HG03108 (cell line): Measurements from ENCODE around the gene TSC2.
"Not testable (repeated sequence)": the region's sequence is repeated elsewhere in the genome, so short reads cannot be mapped to it uniquely, and the experiment has no call there.

ENCODE experiments used
- ATAC-seq: cut with Tn5 transposase; IDR thresholded peaks from one replicate; pipeline ENCODE4 v1.9.1; 2021; ENCODE audit warnings: moderate library complexity; ENCODE audit not compliant: unreplicated experiment

TSC2 gene

DNA sequence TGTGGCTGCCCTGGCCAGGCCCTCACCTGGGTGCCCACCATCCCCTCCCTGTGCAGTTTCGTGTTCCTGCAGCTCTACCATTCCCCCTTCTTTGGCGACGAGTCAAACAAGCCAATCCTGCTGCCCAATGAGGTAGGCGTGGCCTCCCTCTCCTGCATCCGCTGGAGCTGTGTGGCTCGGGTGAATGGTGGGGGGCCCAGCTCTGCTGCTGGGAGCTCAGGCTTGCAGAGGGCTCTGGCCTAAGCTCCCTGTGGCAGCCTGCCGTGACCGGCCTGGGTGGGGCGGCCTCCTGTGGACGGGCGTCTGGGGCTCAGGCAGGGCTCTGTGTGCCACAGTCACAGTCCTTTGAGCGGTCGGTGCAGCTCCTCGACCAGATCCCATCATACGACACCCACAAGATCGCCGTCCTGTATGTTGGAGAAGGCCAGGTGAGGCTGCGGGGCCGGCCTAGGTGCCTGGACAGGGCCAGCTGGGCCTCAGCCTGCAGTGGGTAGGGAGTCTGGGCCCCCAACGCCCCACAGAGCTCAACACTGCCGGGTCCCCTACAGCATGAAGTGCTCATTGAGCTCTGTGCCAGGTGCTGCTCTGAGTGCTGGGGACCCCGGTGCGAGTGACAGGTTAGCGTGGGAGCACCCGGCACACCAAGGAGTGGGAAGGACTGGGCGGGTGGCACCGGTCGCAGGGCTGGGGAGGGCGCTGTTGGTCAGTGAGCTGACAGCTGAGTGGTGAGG, 37.3 kb downstream of the TSC2 start:
- no peak for ATAC-seq

GRCh38 chr16:2085669-2086068, 37.9 kb downstream of the TSC2 start:
- ATAC-seq = no peak

DNA sequence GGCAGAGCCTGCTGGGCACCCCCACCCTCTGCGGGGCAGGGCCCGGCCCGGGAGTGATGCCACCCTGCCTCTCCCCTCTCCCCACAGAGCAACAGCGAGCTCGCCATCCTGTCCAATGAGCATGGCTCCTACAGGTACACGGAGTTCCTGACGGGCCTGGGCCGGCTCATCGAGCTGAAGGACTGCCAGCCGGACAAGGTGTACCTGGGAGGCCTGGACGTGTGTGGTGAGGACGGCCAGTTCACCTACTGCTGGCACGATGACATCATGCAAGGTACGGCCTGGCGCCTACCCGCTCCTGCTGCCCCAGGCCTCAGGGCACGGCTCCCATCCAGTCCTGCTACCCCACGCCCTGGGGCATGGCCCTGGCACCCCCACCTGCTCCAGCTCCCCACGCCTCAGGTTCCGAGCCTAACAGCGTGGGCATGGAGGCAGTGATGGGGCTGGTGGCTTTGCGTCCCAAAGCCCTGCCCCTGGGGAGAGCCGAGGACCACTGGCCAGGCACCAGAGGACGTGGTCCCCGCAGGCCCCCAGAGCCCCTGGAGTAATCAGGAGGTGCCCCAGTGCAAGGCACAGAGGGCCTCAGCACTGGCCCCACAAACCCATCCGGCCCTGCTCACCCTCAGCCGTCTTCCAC, 38.4 kb downstream of the TSC2 start:
- no peak for ATAC-seq

GRCh38 chr16:2086812-2087747, 39.3 kb downstream of the TSC2 start:
- no peak for ATAC-seq

- no peak for ATAC-seq
Observed at GRCh38 chr16:2087748-2088631, 40.2 kb downstream of the TSC2 start.

- no peak for ATAC-seq
Observed at GRCh38 chr16:2088759-2089358, 41.1 kb downstream of the TSC2 start.

DNA sequence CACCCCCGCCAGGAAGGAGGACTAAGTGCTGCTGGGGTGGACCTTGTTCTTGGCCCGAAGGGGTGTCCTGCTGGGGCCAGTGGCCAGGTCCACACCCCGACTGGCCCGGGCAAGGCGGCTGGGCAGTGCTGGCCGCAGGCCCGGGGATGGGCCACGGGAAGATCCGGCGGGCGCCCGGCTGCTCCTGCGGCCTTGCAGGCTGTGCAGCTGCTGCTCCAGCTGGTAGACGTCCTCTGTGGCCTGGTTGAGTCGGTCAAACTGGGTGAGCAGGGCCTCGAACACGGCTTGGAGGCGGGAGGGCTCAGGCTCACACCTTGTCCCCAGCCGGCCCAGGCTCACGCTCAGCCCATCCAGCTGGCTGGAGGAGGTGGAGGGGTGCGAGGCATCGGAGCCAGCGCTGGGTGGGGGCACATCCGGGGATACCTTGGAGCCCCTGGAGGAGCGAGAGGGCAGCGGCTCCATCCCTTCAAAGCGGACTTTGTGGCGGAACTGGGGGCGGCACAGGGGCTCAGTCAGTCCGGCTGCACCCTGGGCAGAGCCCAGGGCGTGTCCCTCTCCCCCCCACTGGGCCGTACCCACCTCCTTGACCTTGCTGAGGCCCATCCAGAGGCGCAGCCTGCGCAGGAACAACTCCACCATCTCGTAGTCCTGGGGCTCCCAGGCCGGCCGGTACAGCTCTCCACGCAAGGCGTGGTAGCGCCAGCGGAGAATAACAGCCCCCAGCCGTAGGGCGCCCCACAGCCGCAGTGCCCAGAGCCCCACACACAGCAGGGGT, 42.1 kb downstream of the TSC2 start:
- ATAC-seq = no peak

- no peak for ATAC-seq
Observed at GRCh38 chr16:2090481-2090776, 42.6 kb downstream of the TSC2 start.

- no peak for ATAC-seq
Observed at GRCh38 chr16:2090777-2091546, 43.2 kb downstream of the TSC2 start.

DNA sequence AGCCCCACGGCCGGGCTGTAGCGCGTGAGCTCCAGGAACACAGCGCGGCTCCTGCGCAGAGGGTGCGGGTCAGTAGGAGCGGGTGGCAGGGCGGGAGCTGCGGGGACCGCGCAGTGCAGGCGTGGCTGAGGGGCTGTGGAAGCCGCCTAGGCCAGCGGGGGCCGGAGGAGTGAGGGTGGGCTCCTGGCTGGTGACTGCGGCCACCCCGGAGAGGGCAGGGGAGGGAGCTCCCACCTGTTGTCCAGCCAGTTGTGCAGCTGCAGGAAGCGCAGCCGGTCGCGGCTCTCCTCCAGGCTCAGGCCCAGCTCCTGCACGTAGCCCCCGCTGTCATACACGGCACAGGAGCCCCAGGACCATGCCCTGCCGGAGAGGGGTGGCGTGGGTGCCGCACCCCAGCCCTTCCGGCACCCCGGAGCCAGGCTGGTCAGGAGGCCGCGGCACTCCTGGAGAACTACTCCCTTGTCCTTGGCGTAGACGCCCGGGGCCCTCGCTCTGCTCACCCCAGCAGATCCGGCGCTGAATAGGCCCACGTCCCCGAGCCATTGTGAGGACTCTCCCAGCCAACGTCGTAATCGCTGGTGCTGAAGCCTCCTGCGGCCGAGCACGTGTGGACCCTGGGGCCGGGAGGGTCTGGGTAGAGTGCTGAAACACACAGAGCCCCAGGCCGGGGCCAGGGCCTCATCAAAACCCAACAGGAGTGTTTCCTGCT, 43.9 kb downstream of the TSC2 start:
- no peak for ATAC-seq

DNA sequence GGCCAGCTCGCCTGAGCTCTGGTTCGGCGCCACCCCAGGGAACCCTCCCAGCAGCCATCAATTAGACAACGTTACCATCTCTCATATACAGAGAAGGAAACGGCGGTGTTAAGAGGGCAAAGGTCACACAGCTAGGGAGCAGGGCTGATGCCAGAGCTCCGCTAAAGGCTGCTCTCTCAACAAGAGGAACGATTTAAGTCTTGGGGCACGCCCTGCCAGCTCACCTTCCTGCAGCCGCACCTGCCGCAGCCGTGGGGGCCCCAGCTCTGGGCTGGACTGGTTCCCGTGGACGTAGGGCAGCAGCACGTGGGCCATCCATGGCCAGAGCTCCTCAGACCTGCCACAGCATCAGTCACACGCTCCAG, 44.5 kb downstream of the TSC2 start:
- ATAC-seq = no peak

DNA sequence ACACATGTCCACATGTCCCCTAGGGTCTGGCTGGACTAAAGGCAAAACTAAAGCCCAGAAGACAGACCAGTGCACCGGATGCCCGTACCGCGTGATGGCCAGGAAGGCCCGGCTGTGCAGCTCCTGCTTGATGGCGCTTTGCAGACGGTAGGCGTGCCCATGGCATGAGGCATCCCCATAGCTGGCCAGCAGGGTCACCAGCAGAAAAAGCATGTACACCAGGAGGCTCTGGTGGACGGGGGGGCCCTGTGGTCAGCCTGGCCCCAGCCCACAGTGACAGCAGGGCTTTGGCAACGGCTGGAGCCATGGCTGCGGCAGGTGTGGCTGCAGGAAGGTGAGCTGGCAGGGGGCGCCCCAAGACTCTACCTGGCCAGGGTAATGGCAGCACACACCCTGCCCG, 45.1 kb downstream of the TSC2 start:
- ATAC-seq = no peak

DNA sequence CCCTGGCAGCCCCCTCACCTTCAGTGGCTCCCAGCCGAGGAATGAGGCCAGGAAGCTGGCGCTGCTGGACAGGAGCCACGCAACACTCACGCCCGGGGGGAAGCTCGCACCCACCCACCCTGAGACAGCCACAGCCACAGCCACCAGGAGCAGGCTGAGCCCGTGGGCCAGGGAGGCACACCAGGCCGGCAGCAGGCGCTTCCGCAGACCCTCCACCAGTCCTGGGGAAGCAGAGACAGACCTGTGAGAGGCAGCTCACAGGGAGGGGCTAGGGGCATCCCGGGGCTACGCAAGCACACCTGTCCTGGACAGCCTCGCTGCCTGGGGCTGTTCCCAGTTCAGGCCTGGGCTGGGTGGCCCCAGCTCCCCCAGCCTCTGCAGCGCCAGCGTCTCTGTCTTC, 46.0 kb downstream of the TSC2 start:
- no peak for ATAC-seq

- ATAC-seq = no peak
Observed at GRCh38 chr16:2095315-2095853, 47.6 kb downstream of the TSC2 start.

- ATAC-seq = no peak
Observed at GRCh38 chr16:2095918-2096582, 48.3 kb downstream of the TSC2 start.

- ATAC-seq = no peak
Observed at GRCh38 chr16:2096853-2097595, 49.2 kb downstream of the TSC2 start.

- ATAC-seq = not testable (repeated sequence)
Observed at GRCh38 chr16:2097689-2098088, 49.9 kb downstream of the TSC2 start.
